GM12864 (cell line): Measurements from ENCODE around the gene BRMS1.

Experiments used
- DNase-seq: peaks from one replicate; pipeline ENCODE4 v3.0.0-alpha.2; 2011; ENCODE audit warnings: low read depth
- H3K4me3 ChIP-seq: 2 replicates; pipeline ENCODE4 v1.5.1; 2011; ENCODE audit warnings: mild to moderate bottlenecking, low read depth, low read length, control low read depth
- CTCF ChIP-seq: IDR thresholded peaks from 2 replicates; pipeline ENCODE4 v1.5.1; 2011; ENCODE audit warnings: low read depth, mild to moderate bottlenecking, moderate library complexity, low read length, control low read depth, inconsistent platforms; ENCODE audit errors: missing control alignments

Gene BRMS1

GRCh38 chr11:66373265-66373664 is 28.4 kb upstream of the BRMS1 start:
- no peak for DNase-seq
- no peak for TF ChIP-seq CTCF
- no peak overlapping the region for H3K4me3 ChIP-seq

GRCh38 chr11:66371627-66372415 is 26.9 kb upstream of the BRMS1 start, which contains the start of gene SLC29A2:
Gene SLC29A2 (minus strand): TSS chr11:66371760. CDS start chr11:66371591, 169 bp downstream.
- peak within 1 kb of the TSS; percentile 63 for H3K4me3 ChIP-seq
- no peak for DNase-seq
- no peak for TF ChIP-seq CTCF

DNA sequence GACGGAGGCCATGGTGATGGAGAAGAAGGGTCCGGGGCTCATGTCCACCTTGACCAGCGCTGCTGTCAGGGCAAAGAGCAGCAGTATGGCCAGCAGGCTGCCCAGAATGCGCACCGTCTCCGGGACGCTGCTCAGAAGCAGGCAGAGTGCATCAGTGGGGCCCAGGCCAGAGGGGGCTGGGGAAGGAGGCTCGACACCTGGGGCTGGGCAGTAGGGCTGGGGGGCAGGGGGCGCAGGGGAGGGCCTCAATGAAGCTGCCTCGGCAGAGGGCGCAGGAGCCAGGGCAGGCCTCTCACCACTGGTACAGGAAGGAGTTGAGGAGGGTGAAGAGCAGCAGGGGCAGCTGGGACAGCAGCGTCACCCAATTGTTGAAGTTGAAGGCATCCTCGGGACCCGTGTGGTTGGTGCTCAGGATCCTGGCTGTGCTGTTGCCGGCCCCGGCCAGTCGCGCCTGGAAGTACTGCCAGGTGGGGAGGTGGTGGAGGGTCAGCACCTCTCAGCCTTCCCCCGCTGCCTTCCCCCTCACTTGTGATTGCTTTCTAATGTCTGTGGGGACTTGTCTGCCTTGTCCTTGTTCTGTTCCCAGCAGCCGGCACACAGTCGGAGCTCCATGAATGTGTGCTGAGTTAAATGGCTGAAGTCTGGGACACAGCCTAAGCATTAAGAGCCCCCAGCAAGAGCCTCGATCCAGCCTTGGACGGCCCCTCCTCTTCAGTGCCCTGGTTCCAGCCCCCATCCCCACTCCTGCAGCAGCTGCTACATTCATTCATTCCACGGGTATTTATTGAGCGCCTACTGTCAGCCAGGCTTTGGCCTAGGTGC is 24.4 kb upstream of the BRMS1 start:
- no peak for DNase-seq
- H3K4me3 ChIP-seq = no peak overlapping the region
- no peak for TF ChIP-seq CTCF

DNA sequence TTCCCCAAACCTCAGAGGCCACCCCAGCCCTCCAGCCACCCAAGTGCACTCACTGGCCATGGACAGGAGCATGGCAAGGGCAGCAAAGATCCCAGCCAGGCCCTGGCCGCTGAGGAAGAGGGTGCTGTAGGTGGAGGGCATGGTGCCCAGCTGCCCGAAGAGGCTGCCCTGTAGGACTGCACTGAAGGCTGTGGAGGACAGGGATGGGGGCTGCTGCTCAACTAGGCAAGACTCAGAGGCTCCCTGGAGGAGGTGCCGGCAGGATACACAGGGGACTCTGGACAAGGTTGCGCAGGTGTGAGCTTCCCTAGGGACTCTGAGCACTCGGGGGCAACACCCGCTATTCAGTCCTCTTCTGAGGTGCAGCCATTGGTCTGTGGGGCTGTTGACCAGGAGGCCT is 23.6 kb upstream of the BRMS1 start:
- no peak for DNase-seq
- no peak overlapping the region for H3K4me3 ChIP-seq
- no peak for TF ChIP-seq CTCF

- no peak for TF ChIP-seq CTCF
- DNase-seq = no peak
- H3K4me3 ChIP-seq = no peak overlapping the region
Measured at GRCh38 chr11:66367561-66368312, 22.8 kb upstream of the BRMS1 start.

- no peak for DNase-seq
- TF ChIP-seq CTCF = no peak
- no peak overlapping the region for H3K4me3 ChIP-seq
Measured at GRCh38 chr11:66366844-66367477, 22.1 kb upstream of the BRMS1 start.
